ENCODE results near the gene GLDC. TPM values are rescaled to one million over a fixed set of nuclear protein-coding genes. Genes with fewer than 3 reads are reported as not detected.

The GLDC gene
- total and polyA plus RNA-seq, 10 of the 15 experiments (the other 5 are each of a cell fraction or from before 2014, with no cell fraction given): 33.1 to 165 (median 114) TPM

DNA sequence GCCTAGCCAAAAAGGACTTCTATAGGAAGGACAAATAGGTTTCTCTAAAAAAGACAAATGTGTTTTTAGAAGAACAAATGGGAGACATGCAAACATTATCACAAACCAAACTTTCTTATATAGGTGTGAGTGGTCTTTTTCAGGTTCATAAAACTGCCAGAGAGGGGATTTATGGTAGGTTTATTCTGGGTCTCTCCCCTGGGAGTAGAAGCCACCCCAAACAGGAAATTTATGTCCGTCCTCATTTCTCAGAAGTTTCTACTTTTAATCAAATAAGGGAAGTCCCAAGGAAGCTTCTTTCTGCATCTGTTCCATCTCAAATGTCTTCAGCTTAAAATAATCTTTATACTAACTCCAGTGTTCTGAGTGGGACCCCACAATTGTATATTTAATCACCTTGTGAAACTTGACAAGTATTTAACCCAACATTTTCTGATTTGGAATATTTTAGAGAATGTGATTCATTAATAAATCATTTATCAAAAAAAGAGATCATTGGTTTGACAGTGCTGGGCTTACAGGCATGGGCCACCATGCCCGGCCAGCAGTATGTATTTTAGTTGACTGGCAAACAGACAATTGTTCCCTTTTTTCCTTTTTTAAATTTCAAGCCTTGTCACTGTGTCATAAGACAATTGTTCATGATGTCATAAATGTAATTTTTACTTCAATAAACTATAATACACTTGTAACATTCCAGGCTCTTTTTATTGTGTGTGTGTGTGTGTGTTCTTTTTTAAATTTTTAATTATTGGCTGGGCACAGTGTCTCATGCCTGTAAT lies 44.6 kb upstream of the GLDC start (continued):
- TF ChIP-seq, protein P1, sequence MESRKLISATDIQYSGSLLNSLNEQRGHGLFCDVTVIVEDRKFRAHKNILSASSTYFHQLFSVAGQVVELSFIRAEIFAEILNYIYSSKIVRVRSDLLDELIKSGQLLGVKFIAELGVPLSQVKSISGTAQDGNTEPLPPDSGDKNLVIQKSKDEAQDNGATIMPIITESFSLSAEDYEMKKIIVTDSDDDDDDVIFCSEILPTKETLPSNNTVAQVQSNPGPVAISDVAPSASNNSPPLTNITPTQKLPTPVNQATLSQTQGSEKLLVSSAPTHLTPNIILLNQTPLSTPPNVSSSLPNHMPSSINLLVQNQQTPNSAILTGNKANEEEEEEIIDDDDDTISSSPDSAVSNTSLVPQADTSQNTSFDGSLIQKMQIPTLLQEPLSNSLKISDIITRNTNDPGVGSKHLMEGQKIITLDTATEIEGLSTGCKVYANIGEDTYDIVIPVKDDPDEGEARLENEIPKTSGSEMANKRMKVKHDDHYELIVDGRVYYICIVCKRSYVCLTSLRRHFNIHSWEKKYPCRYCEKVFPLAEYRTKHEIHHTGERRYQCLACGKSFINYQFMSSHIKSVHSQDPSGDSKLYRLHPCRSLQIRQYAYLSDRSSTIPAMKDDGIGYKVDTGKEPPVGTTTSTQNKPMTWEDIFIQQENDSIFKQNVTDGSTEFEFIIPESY (IDR thresholded peaks at IDR 0.05): no peak
- TF ChIP-seq NR2C2 (IDR thresholded peaks at IDR 0.05; ENCODE audit: borderline replicate concordance, control insufficient read depth, insufficient read length, low read depth) (no peak), SRF (IDR thresholded peaks at IDR 0.05; ENCODE audit: low read depth in 2 of 2, low read length in 2 of 2) (no peak), BMI1 (IDR thresholded peaks at IDR 0.05; ENCODE audit: borderline replicate concordance) (no peak), DPF2 (IDR thresholded peaks at IDR 0.05) (0 out of 2 replicates have a peak, but pooled peaks have one; percentile 30), CHD4 (IDR thresholded peaks at IDR 0.05) (no peak), ZNF24 (IDR thresholded peaks at IDR 0.05) (no peak), YBX1 (IDR thresholded peaks at IDR 0.05) (no peak), NFXL1 (IDR thresholded peaks at IDR 0.05; ENCODE audit: borderline replicate concordance) (no peak), SUZ12 (IDR thresholded peaks at IDR 0.05; ENCODE audit: unreplicated experiment) (no peak), FOS (IDR thresholded peaks at IDR 0.05; ENCODE audit: borderline replicate concordance, extremely low read depth, insufficient read length) (no peak), PAX8 (IDR thresholded peaks at IDR 0.05) (no peak), TCF12 (IDR thresholded peaks at IDR 0.05; ENCODE audit: low read depth, low read length) (no peak), GABPA (IDR thresholded peaks at IDR 0.05; ENCODE audit: low read depth) (no peak), SIX5 (IDR thresholded peaks at IDR 0.05; ENCODE audit: low read depth, low read length, severe bottlenecking) (no peak), HDAC6 (IDR thresholded peaks at IDR 0.05; ENCODE audit: unreplicated experiment) (no peak), KLF5 (IDR thresholded peaks at IDR 0.05; ENCODE audit: partially characterized antibody) (no peak), POLR2AphosphoS2 (IDR thresholded peaks at IDR 0.05; ENCODE audit: low read depth, low read length) (no peak), BCLAF1 (IDR thresholded peaks at IDR 0.05) (no peak), BHLHE40 (IDR thresholded peaks at IDR 0.05; ENCODE audit: borderline replicate concordance in 1 of 2, low read depth in 2 of 2, low read length in 1 of 2) (0 out of 4 replicates have a peak, but pooled peaks of 1 of the 2 experiments have one; percentile 19), FOXM1 (IDR thresholded peaks at IDR 0.05; ENCODE audit: low read depth, low read length) (no peak), PAX5 (IDR thresholded peaks at IDR 0.05; ENCODE audit: borderline replicate concordance, low read depth, low read length) (no peak), USF1 (IDR thresholded peaks at IDR 0.05; ENCODE audit: borderline replicate concordance, extremely low read length, insufficient read depth, low read depth, low read length) (no peak)
- TF ChIP-seq, protein P2, sequence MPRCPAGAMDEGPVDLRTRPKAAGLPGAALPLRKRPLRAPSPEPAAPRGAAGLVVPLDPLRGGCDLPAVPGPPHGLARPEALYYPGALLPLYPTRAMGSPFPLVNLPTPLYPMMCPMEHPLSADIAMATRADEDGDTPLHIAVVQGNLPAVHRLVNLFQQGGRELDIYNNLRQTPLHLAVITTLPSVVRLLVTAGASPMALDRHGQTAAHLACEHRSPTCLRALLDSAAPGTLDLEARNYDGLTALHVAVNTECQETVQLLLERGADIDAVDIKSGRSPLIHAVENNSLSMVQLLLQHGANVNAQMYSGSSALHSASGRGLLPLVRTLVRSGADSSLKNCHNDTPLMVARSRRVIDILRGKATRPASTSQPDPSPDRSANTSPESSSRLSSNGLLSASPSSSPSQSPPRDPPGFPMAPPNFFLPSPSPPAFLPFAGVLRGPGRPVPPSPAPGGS (IDR thresholded peaks at IDR 0.05; ENCODE audit: borderline replicate concordance, insufficient read depth, low read depth, low read length, poor library complexity, severe bottlenecking): no peak

All from GM12878 (cell line).